Memory B cell (primary cell): ENCODE measurements around the gene CERS6.
A peak's percentile ranks its signal among the peaks of the same experiment; 100 is the strongest.

Experiments used
- ATAC-seq: fragments of 150-1000 bp; cut with Tn5 transposase; 2 replicates; pipeline ENCODE4 v1.10.0; 2021; ENCODE audit warnings: low read depth, mild to moderate bottlenecking, moderate library complexity
- DNase-seq, 2 donors: peaks; one replicate each; pipeline ENCODE4 v3.0.0; 2022; ENCODE audit warnings: low spot score in 2 of 2
- H3K27ac Mint-ChIP-seq: one replicate; pipeline ENCODE4 v1.8.0; 2022; ENCODE audit warnings: mild to moderate bottlenecking, moderate library complexity, mixed read lengths
- H3K27me3 Mint-ChIP-seq: one replicate; pipeline ENCODE4 v1.8.0; 2022; ENCODE audit warnings: mixed read lengths
- H3K36me3 Mint-ChIP-seq: one replicate; pipeline ENCODE4 v1.8.0; 2022; ENCODE audit warnings: mild to moderate bottlenecking, mixed read lengths
- H3K4me1 Mint-ChIP-seq: one replicate; pipeline ENCODE4 v1.8.0; 2022; ENCODE audit warnings: mixed read lengths
- H3K4me3 Mint-ChIP-seq: one replicate; pipeline ENCODE4 v1.8.0; 2022; ENCODE audit warnings: mild to moderate bottlenecking, moderate library complexity, mixed read lengths
- H3K9me3 Mint-ChIP-seq: one replicate; pipeline ENCODE4 v1.8.0; 2022; ENCODE audit warnings: mixed read lengths

Gene CERS6

GRCh38 chr2:168530982-168531622 lies 75.0 kb downstream of the CERS6 start:
- no peak for DNase-seq
- H3K9me3 Mint-ChIP-seq: no peaks in the 10 kb centered on the region
- H3K27me3 Mint-ChIP-seq: no peaks in the 10 kb centered on the region
- ATAC-seq: no peak
- H3K27ac Mint-ChIP-seq: no peak overlapping the region
- no peaks in the 10 kb centered on the region for H3K36me3 Mint-ChIP-seq
- peaks cover 14% of the 10 kb centered on the region for H3K4me1 Mint-ChIP-seq
- H3K4me3 Mint-ChIP-seq: no peak overlapping the region

GRCh38 chr2:168534926-168535325 lies 78.9 kb downstream of the CERS6 start:
- Mint-ChIP-seq H3K27me3 (peaks cover 2% of the 10 kb centered on the region), H3K4me1 (peaks cover 13% of the 10 kb centered on the region), H3K9me3 (peaks cover 6% of the 10 kb centered on the region), H3K27ac (no peak overlapping the region), H3K4me3 (no peak overlapping the region), H3K36me3 (peaks cover 3% of the 10 kb centered on the region)
- ATAC-seq (no peak), DNase-seq (no peak)

- DNase-seq (no peak), ATAC-seq (no peak)
- peaks cover 4% of the 10 kb centered on the region for H3K36me3 Mint-ChIP-seq
- H3K27ac Mint-ChIP-seq: no peak overlapping the region
- peaks cover 10% of the 10 kb centered on the region for H3K9me3 Mint-ChIP-seq
- H3K27me3 Mint-ChIP-seq: peaks cover 2% of the 10 kb centered on the region
- peaks cover 6% of the 10 kb centered on the region for H3K4me1 Mint-ChIP-seq
- no peak overlapping the region for H3K4me3 Mint-ChIP-seq
Measured at GRCh38 chr2:168536925-168537466, 80.9 kb downstream of the CERS6 start.

GRCh38 chr2:168538133-168538532 lies 82.1 kb downstream of the CERS6 start:
- no peak overlapping the region for H3K4me3 Mint-ChIP-seq
- H3K27me3 Mint-ChIP-seq: peaks cover 2% of the 10 kb centered on the region
- no peak overlapping the region for H3K27ac Mint-ChIP-seq
- ATAC-seq (no peak), DNase-seq (no peak)
- H3K9me3 Mint-ChIP-seq: peaks cover 10% of the 10 kb centered on the region
- peaks cover 4% of the 10 kb centered on the region for H3K36me3 Mint-ChIP-seq
- H3K4me1 Mint-ChIP-seq: peaks cover 4% of the 10 kb centered on the region

- ATAC-seq (no peak), DNase-seq (no peak)
- Mint-ChIP-seq H3K4me1 (peaks cover 3% of the 10 kb centered on the region), H3K27ac (no peak overlapping the region), H3K4me3 (no peak overlapping the region), H3K27me3 (peaks cover 2% of the 10 kb centered on the region), H3K36me3 (peaks cover 4% of the 10 kb centered on the region), H3K9me3 (peaks cover 10% of the 10 kb centered on the region)
Measured at GRCh38 chr2:168538534-168538933, 82.5 kb downstream of the CERS6 start.

GRCh38 chr2:168539945-168540344 lies 83.9 kb downstream of the CERS6 start:
- DNase-seq: no peak
- no peak for ATAC-seq
- H3K9me3 Mint-ChIP-seq: peaks cover 10% of the 10 kb centered on the region
- H3K27me3 Mint-ChIP-seq: peaks cover 2% of the 10 kb centered on the region
- peaks cover 4% of the 10 kb centered on the region for H3K36me3 Mint-ChIP-seq
- no peak overlapping the region for H3K4me3 Mint-ChIP-seq
- H3K4me1 Mint-ChIP-seq: no peaks in the 10 kb centered on the region
- no peak overlapping the region for H3K27ac Mint-ChIP-seq

GRCh38 chr2:168541858-168542257 lies 85.8 kb downstream of the CERS6 start:
- Mint-ChIP-seq H3K4me3 (no peak overlapping the region), H3K9me3 (peaks cover 10% of the 10 kb centered on the region), H3K36me3 (peaks cover 4% of the 10 kb centered on the region), H3K4me1 (no peaks in the 10 kb centered on the region), H3K27me3 (peaks cover 2% of the 10 kb centered on the region), H3K27ac (no peak overlapping the region)
- no peak for ATAC-seq
- no peak for DNase-seq

- H3K36me3 Mint-ChIP-seq: peaks cover 6% of the 10 kb centered on the region
- no peak overlapping the region for H3K4me3 Mint-ChIP-seq
- no peak for DNase-seq
- no peaks in the 10 kb centered on the region for H3K4me1 Mint-ChIP-seq
- no peak for ATAC-seq
- no peaks in the 10 kb centered on the region for H3K27me3 Mint-ChIP-seq
- peaks cover 8% of the 10 kb centered on the region for H3K9me3 Mint-ChIP-seq
- no peak overlapping the region for H3K27ac Mint-ChIP-seq
Measured at GRCh38 chr2:168543037-168543436, 87.0 kb downstream of the CERS6 start.

- H3K27me3 Mint-ChIP-seq: no peaks in the 10 kb centered on the region
- H3K4me1 Mint-ChIP-seq: no peaks in the 10 kb centered on the region
Measured at GRCh38 chr2:168543935-168544334, 87.9 kb downstream of the CERS6 start.

GRCh38 chr2:168545439-168546082 lies 89.5 kb downstream of the CERS6 start:
- Mint-ChIP-seq H3K27me3 (no peaks in the 10 kb centered on the region), H3K4me3 (no peak overlapping the region), H3K9me3 (peaks cover 3% of the 10 kb centered on the region), H3K4me1 (no peaks in the 10 kb centered on the region), H3K27ac (no peak overlapping the region), H3K36me3 (peaks cover 3% of the 10 kb centered on the region)
- ATAC-seq (no peak), DNase-seq (no peak)

More at GRCh38 chr2:168543935-168544334, 87.9 kb downstream of the CERS6 start:
- no peak overlapping the region for H3K27ac Mint-ChIP-seq
- ATAC-seq (no peak), DNase-seq (no peak)
- no peak overlapping the region for H3K4me3 Mint-ChIP-seq
- H3K36me3 Mint-ChIP-seq: peaks cover 3% of the 10 kb centered on the region
- H3K9me3 Mint-ChIP-seq: peaks cover 5% of the 10 kb centered on the region

- no peak for DNase-seq
- H3K27me3 Mint-ChIP-seq: no peaks in the 10 kb centered on the region
- H3K4me1 Mint-ChIP-seq: peaks cover 4% of the 10 kb centered on the region
- H3K9me3 Mint-ChIP-seq: no peaks in the 10 kb centered on the region
- ATAC-seq: no peak
- H3K4me3 Mint-ChIP-seq: no peak overlapping the region
- H3K36me3 Mint-ChIP-seq: peaks cover 1% of the 10 kb centered on the region
- H3K27ac Mint-ChIP-seq: no peak overlapping the region
Measured at GRCh38 chr2:168550670-168551069, 94.6 kb downstream of the CERS6 start.

GRCh38 chr2:168552450-168552856 lies 96.4 kb downstream of the CERS6 start:
- Mint-ChIP-seq H3K4me3 (no peak overlapping the region), H3K4me1 (peaks cover 4% of the 10 kb centered on the region), H3K27ac (no peak overlapping the region), H3K36me3 (peaks cover 1% of the 10 kb centered on the region), H3K27me3 (no peaks in the 10 kb centered on the region), H3K9me3 (no peaks in the 10 kb centered on the region)
- peak in 1 of 2 donors; percentile 1 for DNase-seq
- peak; percentile 73 for ATAC-seq

GRCh38 chr2:168555283-168555682 lies 99.2 kb downstream of the CERS6 start:
- H3K4me3 Mint-ChIP-seq: no peak overlapping the region
- ATAC-seq: no peak
- no peaks in the 10 kb centered on the region for H3K27me3 Mint-ChIP-seq
- peaks cover 4% of the 10 kb centered on the region for H3K4me1 Mint-ChIP-seq
- H3K27ac Mint-ChIP-seq: no peak overlapping the region
- H3K9me3 Mint-ChIP-seq: no peaks in the 10 kb centered on the region
- DNase-seq: no peak
- no peaks in the 10 kb centered on the region for H3K36me3 Mint-ChIP-seq

- Mint-ChIP-seq H3K27ac (no peak overlapping the region), H3K9me3 (no peaks in the 10 kb centered on the region), H3K36me3 (no peaks in the 10 kb centered on the region), H3K4me3 (no peak overlapping the region), H3K4me1 (no peaks in the 10 kb centered on the region), H3K27me3 (no peaks in the 10 kb centered on the region)
- DNase-seq (no peak), ATAC-seq (no peak)
Measured at GRCh38 chr2:168559187-168559586, 103.1 kb downstream of the CERS6 start.
